Subcutaneous abdominal adipose tissue (tissue), 5 donors: ENCODE results near the gene STARD6.

Experiments used
- H3K27ac ChIP-seq: one replicate; pipeline ENCODE4 v1.7.0; 2013; ENCODE audit warnings: low read depth, mild to moderate bottlenecking, inconsistent platforms, low read length, moderate library complexity
- H3K27me3 ChIP-seq, 5 donors: one replicate each; pipeline ENCODE4 v1.7.0; 2013; ENCODE audit warnings: low read length in 5 of 5, inconsistent platforms in 1 of 5; ENCODE audit not compliant: control insufficient read depth in 5 of 5, insufficient read depth in 4 of 5
- H3K36me3 ChIP-seq, 5 donors: one replicate each; pipeline ENCODE4 v1.7.0; 2013; ENCODE audit warnings: low read length in 5 of 5; ENCODE audit not compliant: control insufficient read depth in 5 of 5, insufficient read depth in 5 of 5
- H3K4me1 ChIP-seq, 5 donors: one replicate each; pipeline ENCODE4 v1.7.0; 2013; ENCODE audit warnings: low read length in 5 of 5, mild to moderate bottlenecking in 3 of 5, moderate library complexity in 1 of 5; ENCODE audit not compliant: control insufficient read depth in 5 of 5, insufficient read depth in 5 of 5
- H3K4me3 ChIP-seq, 5 donors: one replicate each; pipeline ENCODE4 v1.7.0; 2013; ENCODE audit warnings: low read length in 5 of 5, low read depth in 1 of 5
- H3K9ac ChIP-seq, 5 donors: one replicate each; pipeline ENCODE4 v1.7.0; 2013; ENCODE audit warnings: low read length in 5 of 5, mild to moderate bottlenecking in 4 of 5, moderate library complexity in 3 of 5
- H3K9me3 ChIP-seq, 5 donors: one replicate each; pipeline ENCODE4 v1.7.0; 2013; ENCODE audit warnings: low read length in 5 of 5; ENCODE audit not compliant: control insufficient read depth in 5 of 5
- donor health status: healthy.
- donor health status: healthy.
- donor health status: healthy.
- donor health status: healthy.
- donor health status: healthy.

Gene STARD6

DNA sequence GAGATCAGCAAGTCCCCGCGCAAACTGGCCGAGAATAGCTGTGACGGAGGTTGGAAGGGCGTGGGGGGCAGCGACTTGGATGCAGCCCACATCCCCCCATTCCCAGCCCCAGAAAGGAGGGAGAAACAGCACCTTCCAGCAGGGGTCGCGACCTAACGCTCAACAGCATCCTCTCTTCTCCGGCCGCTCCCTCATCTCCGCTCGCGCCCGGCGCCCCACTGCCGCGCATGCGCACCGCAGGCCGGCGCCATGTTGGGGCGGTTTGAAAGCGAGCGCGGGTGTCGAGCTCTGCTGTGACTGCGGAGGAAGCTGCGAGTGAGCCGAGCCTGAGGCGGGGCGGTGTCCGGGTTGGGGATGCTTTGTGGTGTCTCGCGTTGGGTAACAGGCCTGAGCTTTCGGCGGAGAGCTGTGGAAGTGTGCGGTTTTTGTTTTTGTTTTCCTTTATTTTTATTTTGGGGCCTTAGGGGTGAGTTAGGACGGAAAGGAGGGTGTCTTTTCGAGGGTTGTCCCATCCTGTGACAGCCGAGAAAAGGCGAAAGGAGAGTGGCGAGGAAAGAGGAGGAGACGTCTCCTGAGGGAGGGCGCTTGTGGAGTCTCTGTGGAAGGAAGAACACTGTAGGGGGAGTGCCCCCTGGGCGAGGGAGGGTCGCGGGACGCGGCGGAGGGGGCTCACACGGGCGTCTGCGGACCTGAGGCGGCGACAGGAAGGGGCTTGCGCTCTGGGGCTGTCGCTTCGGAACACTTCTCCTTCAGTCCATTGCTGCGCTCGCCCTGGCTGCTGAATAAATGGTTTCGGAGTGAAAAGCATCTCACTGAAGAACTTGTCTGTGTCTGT, at the start of gene STARD6, which contains the start of gene C18orf54:
STARD6 (minus strand) TSS at position 199 of the 835 bp plus-strand sequence. CDS start 3,285 bp downstream, outside the sequence.
C18orf54 (plus strand) TSS at position 247 of the 835 bp plus-strand sequence. CDS start 2,667 bp downstream, outside the sequence.
- H3K27me3 ChIP-seq, result no peaks in the 10 kb centered on the region
- H3K36me3 ChIP-seq, result peaks cover 0 to 5% (median 0%) of the 10 kb centered on the region in 5 donors
- no peaks in the 10 kb centered on the region for H3K9me3 ChIP-seq
- H3K4me3 ChIP-seq, result peak within 1 kb of the TSS; percentile 86 to 94 (median 90)
- peak within 1 kb of the TSS; percentile 25 for H3K27ac ChIP-seq
- peaks cover 0 to 21% (median 19%) of the 10 kb centered on the region in 5 donors for H3K4me1 ChIP-seq
- peak within 1 kb of the TSS; percentile 20 to 90 (median 79) for H3K9ac ChIP-seq

DNA sequence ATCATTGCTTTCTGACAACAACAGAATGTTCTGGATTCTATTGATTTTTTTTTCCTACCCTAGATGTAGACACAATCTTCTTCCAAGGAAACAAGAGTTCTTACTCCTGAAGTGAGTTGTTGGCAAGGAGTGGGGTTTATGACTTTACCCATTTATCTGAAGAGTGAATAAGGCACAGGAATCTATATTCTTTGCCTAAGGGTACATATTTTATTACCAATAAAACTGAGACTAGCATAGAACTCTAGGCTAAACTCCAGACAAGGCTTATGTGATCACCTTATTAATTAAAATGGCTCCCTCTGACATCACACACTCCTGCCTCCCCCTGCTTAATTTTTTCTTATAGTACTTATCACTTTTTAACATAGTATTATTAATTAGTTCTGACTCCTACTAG, 47.6 kb upstream of the STARD6 start:
- no peak overlapping the region for H3K9ac ChIP-seq
- H3K27ac ChIP-seq, result no peak overlapping the region
- H3K4me1 ChIP-seq, result no peaks in the 10 kb centered on the region
- no peaks in the 10 kb centered on the region for H3K36me3 ChIP-seq
- H3K9me3 ChIP-seq, result no peaks in the 10 kb centered on the region
- H3K27me3 ChIP-seq, result no peaks in the 10 kb centered on the region
- H3K4me3 ChIP-seq, result no peak overlapping the region

DNA sequence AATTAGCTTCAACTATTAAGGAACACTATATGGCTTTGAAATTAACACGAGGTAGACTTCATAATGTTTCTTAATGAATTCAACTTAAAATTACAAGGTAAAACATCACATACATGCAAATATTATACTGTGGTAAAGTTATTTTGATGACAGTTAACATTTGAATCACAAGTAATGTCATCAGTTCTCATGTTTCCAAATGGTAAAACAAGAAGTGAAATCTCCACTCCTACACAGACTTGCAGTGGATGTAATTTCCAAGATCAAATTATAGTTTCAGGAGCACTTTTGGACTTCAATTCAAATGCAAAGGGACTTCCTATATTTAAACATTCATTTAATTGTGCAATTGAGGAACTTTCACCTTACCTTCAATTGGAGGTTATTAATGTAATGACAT, 39.1 kb upstream of the STARD6 start:
- no peaks in the 10 kb centered on the region for H3K9me3 ChIP-seq
- no peaks in the 10 kb centered on the region for H3K4me1 ChIP-seq
- no peaks in the 10 kb centered on the region for H3K27me3 ChIP-seq
- H3K4me3 ChIP-seq, result no peak overlapping the region
- no peak overlapping the region for H3K27ac ChIP-seq
- H3K9ac ChIP-seq, result no peak overlapping the region
- H3K36me3 ChIP-seq, result no peaks in the 10 kb centered on the region

DNA sequence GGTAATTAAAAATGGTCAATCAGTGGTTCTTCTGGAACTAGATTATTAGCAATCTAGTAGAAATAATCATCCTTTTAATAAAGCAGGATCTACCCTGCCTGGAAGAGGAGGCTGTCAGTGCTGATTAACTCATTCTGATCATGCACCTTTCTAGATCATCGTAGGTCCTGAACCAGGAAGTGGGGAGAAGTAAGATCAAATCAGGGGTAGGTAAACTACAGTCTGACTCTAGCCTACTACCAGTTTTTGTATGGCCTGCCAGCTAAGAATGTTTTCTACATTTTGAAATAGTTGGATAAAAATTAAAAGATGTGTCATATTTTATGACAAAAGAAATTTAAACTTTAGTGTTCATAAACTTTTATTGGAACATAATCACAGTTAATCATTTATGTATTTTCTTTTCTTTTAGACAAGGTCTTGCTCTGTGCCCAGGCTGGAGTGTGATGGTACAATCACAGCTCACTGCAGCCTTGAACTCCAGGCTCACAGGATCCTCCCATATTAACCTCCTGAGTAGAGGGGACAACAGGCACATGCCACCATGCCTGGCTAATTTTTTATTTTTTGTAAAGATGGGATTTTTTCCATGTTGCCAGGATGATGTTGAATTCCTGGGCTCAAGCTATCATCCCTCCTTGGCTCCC, 36.1 kb upstream of the STARD6 start:
- peaks cover 0 to 2% (median 0%) of the 10 kb centered on the region in 5 donors for H3K4me1 ChIP-seq
- H3K4me3 ChIP-seq, result no peak overlapping the region
- no peak overlapping the region for H3K27ac ChIP-seq
- H3K36me3 ChIP-seq, result no peaks in the 10 kb centered on the region
- H3K9ac ChIP-seq, result no peak overlapping the region
- H3K9me3 ChIP-seq, result no peaks in the 10 kb centered on the region
- H3K27me3 ChIP-seq, result no peaks in the 10 kb centered on the region

GRCh38 chr18:54392543-54393023, 34.9 kb upstream of the STARD6 start:
- Histone ChIP-seq H3K27me3 (no peaks in the 10 kb centered on the region), H3K4me3 (no peak overlapping the region), H3K36me3 (no peaks in the 10 kb centered on the region), H3K27ac (no peak overlapping the region), H3K9me3 (no peaks in the 10 kb centered on the region), H3K9ac (no peak overlapping the region), H3K4me1 (peaks cover 0 to 7% (median 0%) of the 10 kb centered on the region in 5 donors)

GRCh38 chr18:54390838-54391237, 33.2 kb upstream of the STARD6 start:
- H3K9me3 ChIP-seq, result no peaks in the 10 kb centered on the region
- peaks cover 0 to 7% (median 0%) of the 10 kb centered on the region in 5 donors for H3K4me1 ChIP-seq
- no peak overlapping the region for H3K4me3 ChIP-seq
- no peaks in the 10 kb centered on the region for H3K27me3 ChIP-seq
- no peaks in the 10 kb centered on the region for H3K36me3 ChIP-seq
- H3K27ac ChIP-seq, result no peak overlapping the region
- H3K9ac ChIP-seq, result no peak overlapping the region

DNA sequence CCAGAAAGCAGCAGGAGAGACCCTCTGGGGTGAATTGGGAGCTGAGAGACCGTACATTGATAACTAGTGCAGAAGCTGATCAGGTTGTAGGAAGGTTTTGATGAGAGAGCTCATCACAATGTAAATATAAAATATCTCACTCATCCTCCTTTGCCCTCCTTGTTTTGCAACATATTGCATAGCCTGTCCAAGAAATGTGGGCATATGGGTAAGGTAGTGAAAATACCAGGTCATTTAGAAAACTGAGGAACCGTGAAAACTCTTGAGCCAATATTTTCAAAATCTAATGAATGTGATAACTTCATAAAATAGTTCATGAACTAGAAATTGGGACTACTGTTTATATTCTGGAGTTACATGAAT, 31.5 kb upstream of the STARD6 start:
- Histone ChIP-seq H3K9ac (no peak overlapping the region), H3K4me1 (peaks cover 0 to 7% (median 0%) of the 10 kb centered on the region in 5 donors), H3K27me3 (no peaks in the 10 kb centered on the region), H3K9me3 (no peaks in the 10 kb centered on the region), H3K4me3 (no peak overlapping the region), H3K27ac (no peak overlapping the region), H3K36me3 (no peaks in the 10 kb centered on the region)

GRCh38 chr18:54388203-54389142, 30.8 kb upstream of the STARD6 start:
- no peak overlapping the region for H3K4me3 ChIP-seq
- no peaks in the 10 kb centered on the region for H3K27me3 ChIP-seq
- no peaks in the 10 kb centered on the region for H3K36me3 ChIP-seq
- H3K9me3 ChIP-seq, result no peaks in the 10 kb centered on the region
- H3K27ac ChIP-seq, result no peak overlapping the region
- H3K4me1 ChIP-seq, result peaks cover 0 to 7% (median 0%) of the 10 kb centered on the region in 5 donors
- no peak overlapping the region for H3K9ac ChIP-seq

GRCh38 chr18:54387631-54388030, 30.0 kb upstream of the STARD6 start:
- H3K9ac ChIP-seq, result no peak overlapping the region
- no peak overlapping the region for H3K4me3 ChIP-seq
- H3K9me3 ChIP-seq, result no peaks in the 10 kb centered on the region
- no peak overlapping the region for H3K27ac ChIP-seq
- H3K36me3 ChIP-seq, result no peaks in the 10 kb centered on the region
- H3K27me3 ChIP-seq, result no peaks in the 10 kb centered on the region
- peaks cover 0 to 7% (median 0%) of the 10 kb centered on the region in 5 donors for H3K4me1 ChIP-seq
